NCI-H187 treated with DMSO at 0.1 percent for 48 hours (cell line): ENCODE data around the gene ATMIN.

Experiments used
- DNase-seq: peaks from one replicate; lab custom pipeline; 2025; lab: John Stamatoyannopoulos, UW

The ATMIN gene

GRCh38 chr16:81006211-81006812, 29.3 kb upstream of the ATMIN start:
- no peak for DNase-seq

- peak; percentile 44 for DNase-seq
Observed at GRCh38 chr16:81006813-81007695, 28.6 kb upstream of the ATMIN start, which contains the start of the genes CENPN and CMC2. Gene CENPN, plus strand, starts transcription at chr16:81007214. Its CDS starts 4,726 bp downstream, at chr16:81011940. Gene CMC2, minus strand, starts transcription at chr16:81006885. Its CDS starts 9,491 bp downstream, at chr16:80997394.

GRCh38 chr16:81008505-81008789, 27.2 kb upstream of the ATMIN start:
- DNase-seq: no peak

GRCh38 chr16:81012974-81013373, 22.7 kb upstream of the ATMIN start:
- DNase-seq: no peak

GRCh38 chr16:81014672-81015071, 21.0 kb upstream of the ATMIN start:
- no peak for DNase-seq

GRCh38 chr16:81018496-81018895, 17.1 kb upstream of the ATMIN start:
- DNase-seq: no peak

- DNase-seq: no peak
Observed at GRCh38 chr16:81026429-81026828, 9.2 kb upstream of the ATMIN start.

- DNase-seq: no peak
Observed at GRCh38 chr16:81029930-81030604, 5.6 kb upstream of the ATMIN start.

- no peak for DNase-seq
Observed at GRCh38 chr16:81035975-81036750, 521 bp downstream of the ATMIN start.

GRCh38 chr16:81036751-81037350, 1.2 kb downstream of the ATMIN start:
- DNase-seq: no peak

GRCh38 chr16:81040131-81040530, 4.5 kb downstream of the ATMIN start:
- DNase-seq: no peak

- no peak for DNase-seq
Observed at GRCh38 chr16:81040842-81041241, 5.2 kb downstream of the ATMIN start.

GRCh38 chr16:81041696-81042095, 6.1 kb downstream of the ATMIN start:
- no peak for DNase-seq

GRCh38 chr16:81042821-81043220, 7.2 kb downstream of the ATMIN start:
- no peak for DNase-seq

GRCh38 chr16:81053761-81054160, 18.1 kb downstream of the ATMIN start:
- no peak for DNase-seq

GRCh38 chr16:81060576-81061306, 25.1 kb downstream of the ATMIN start:
- DNase-seq: no peak

GRCh38 chr16:81061307-81061640, 25.6 kb downstream of the ATMIN start:
- no peak for DNase-seq

GRCh38 chr16:81061871-81062608, 26.4 kb downstream of the ATMIN start:
- DNase-seq: no peak

GRCh38 chr16:81066681-81067080, 31.0 kb downstream of the ATMIN start:
- no peak for DNase-seq

- DNase-seq: no peak
Observed at GRCh38 chr16:81067166-81067565, 31.5 kb downstream of the ATMIN start.
